B cell (primary cell): Measurements from ENCODE around the gene CAP2. TPM values are rescaled to one million over a fixed set of nuclear protein-coding genes. Genes with fewer than 3 reads are reported as not detected.

Experiments
- ATAC-seq: fragments of 200-7000 bp; cut with Tn5 transposase; one replicate; pipeline ENCODE4 v1.10.0; 2021; ENCODE audit warnings: low read depth, mild to moderate bottlenecking, moderate number of reproducible peaks, moderate library complexity
- CTCF ChIA-PET: fragments of 350-600 bp; sonication (Branson Sonifier 250); formaldehyde crosslinking; loops from one replicate; lab custom pipeline; 2021; ENCODE audit warnings: antibody characterized with exemption, inconsistent platforms; lab: Charles Lee
- POLR2A ChIA-PET: fragments of 350-600 bp; sonication (Branson Sonifier 250); formaldehyde crosslinking; loops from one replicate; lab custom pipeline; 2021; ENCODE audit warnings: antibody characterized with exemption; lab: Charles Lee
- DNase-seq: peaks from one replicate; pipeline ENCODE4 v3.0.0; 2013
- H2AFZ ChIP-seq: 2 replicates; pipeline ENCODE4 v1.6.1; 2012; ENCODE audit warnings: mild to moderate bottlenecking, low read depth, low read length; ENCODE audit not compliant: insufficient read depth, poor library complexity, severe bottlenecking
- H3K27ac ChIP-seq, 2 donors: 1 replicate in 1 of 2; 2 replicates in 1 of 2; pipeline ENCODE4 v1.5.1; 2012 to 2013; ENCODE audit warnings: low read length in 2 of 2, mild to moderate bottlenecking in 2 of 2, moderate library complexity in 1 of 2
- H3K27me3 ChIP-seq, 4 experiments: fragments of 200-600 bp in 1 of 4; sonication (generic) in 1 of 4; replicated peaks in 1 of 4; 1 replicate in 2 of 4; 2 replicates in 2 of 4; pipeline versions ENCODE4 v1.6.1 to v1.7.0; 2013 to 2016; ENCODE audit warnings: low read length in 3 of 4, mild to moderate bottlenecking in 2 of 4, mixed read lengths in 1 of 4, moderate library complexity in 1 of 4; ENCODE audit not compliant: insufficient read depth in 4 of 4, control insufficient read depth in 3 of 4; ENCODE audit errors: control extremely low read depth in 1 of 4
- H3K36me3 ChIP-seq, 2 experiments: replicated peaks in 1 of 2; 1 replicate in 1 of 2; 2 replicates in 1 of 2; pipeline versions ENCODE4 v1.6.1 to v1.7.1; 2013; ENCODE audit warnings: low read length in 1 of 2; ENCODE audit not compliant: insufficient read depth in 2 of 2, control insufficient read depth in 1 of 2; ENCODE audit errors: control extremely low read depth in 1 of 2, extremely low read depth in 1 of 2
- H3K4me1 ChIP-seq, 2 donors: fragments of 200-600 bp in 1 of 2; sonication (generic) in 1 of 2; 1 replicate in 1 of 2; 2 replicates in 1 of 2; pipeline versions ENCODE4 v1.5.1 to v1.6.1; 2013 to 2017; ENCODE audit warnings: low read length in 2 of 2; ENCODE audit not compliant: control insufficient read depth in 2 of 2, insufficient read depth in 2 of 2
- H3K4me2 ChIP-seq: replicated peaks from 2 replicates; pipeline ENCODE3; 2012; ENCODE audit warnings: mild to moderate bottlenecking, low read depth, low read length; ENCODE audit not compliant: poor library complexity, severe bottlenecking
- H3K4me3 ChIP-seq, 5 experiments: fragments of 200-600 bp in 1 of 5; sonication (generic) in 1 of 5; 1 replicate in 3 of 5; 2 replicates in 2 of 5; pipeline versions ENCODE4 v1.5.1 to v1.7.0; 2011 to 2016; ENCODE audit warnings: low read length in 4 of 5, mild to moderate bottlenecking in 4 of 5, low read depth in 2 of 5, control low read depth in 1 of 5, moderate library complexity in 1 of 5; ENCODE audit not compliant: insufficient read depth in 1 of 5; ENCODE audit errors: control extremely low read depth in 1 of 5, extremely low read depth in 1 of 5
- H3K79me2 ChIP-seq: fragments of 200-600 bp; sonication (generic); one replicate; pipeline ENCODE4 v1.6.0; 2016; ENCODE audit warnings: low read length; ENCODE audit not compliant: control insufficient read depth, insufficient read depth
- H3K9ac ChIP-seq: fragments of 200-600 bp; sonication (generic); 2 replicates; pipeline ENCODE4 v1.6.1; 2017; ENCODE audit warnings: mild to moderate bottlenecking, low read length, moderate library complexity
- H3K9me3 ChIP-seq, 3 donors: one replicate each; pipeline versions ENCODE4 v1.6.1 to v1.7.1; 2013; ENCODE audit warnings: low read length in 2 of 3; ENCODE audit not compliant: control insufficient read depth in 2 of 3, insufficient read depth in 1 of 3; ENCODE audit errors: control extremely low read depth in 1 of 3
- H4K20me1 ChIP-seq: 2 replicates; pipeline ENCODE4 v1.6.0; 2012; ENCODE audit warnings: mild to moderate bottlenecking, low read length; ENCODE audit not compliant: insufficient read depth, control insufficient read depth, poor library complexity, severe bottlenecking
- H3K27ac Mint-ChIP-seq: one replicate; pipeline ENCODE4 v1.8.0; 2021; ENCODE audit warnings: mixed read lengths
- H3K27me3 Mint-ChIP-seq: one replicate; pipeline ENCODE4 v1.8.0; 2021; ENCODE audit warnings: mixed read lengths
- H3K4me1 Mint-ChIP-seq: one replicate; pipeline ENCODE4 v1.8.0; 2021; ENCODE audit warnings: mixed read lengths
- H3K4me3 Mint-ChIP-seq: one replicate; pipeline ENCODE4 v1.8.0; 2021; ENCODE audit warnings: mixed read lengths
- H3K9me3 Mint-ChIP-seq: one replicate; pipeline ENCODE4 v1.8.0; 2022; ENCODE audit warnings: mixed read lengths; ENCODE audit not compliant: insufficient read depth
- CTCF ChIP-seq: fragments of 200-600 bp; IDR thresholded peaks from one replicate; pipeline ENCODE4 v1.8.0; 2022; ENCODE audit warnings: antibody characterized with exemption, mild to moderate bottlenecking
- EZH2 ChIP-seq: IDR thresholded peaks from 2 replicates; pipeline ENCODE4 v1.6.1; 2012; ENCODE audit warnings: borderline replicate concordance, low read depth, mild to moderate bottlenecking, moderate library complexity, low read length; ENCODE audit not compliant: insufficient read depth, poor library complexity, severe bottlenecking
- WGBS: methylation state at CpG from one replicate; pipeline ENCODE4 v1.1.5; 2013; ENCODE audit warnings: missing lambda C conversion rate; ENCODE audit not compliant: insufficient coverage; 5-methylcytosine and 5-hydroxymethylcytosine counted together
- intact Hi-C: fragments of 100-400 bp; cut with micrococcal nuclease; formaldehyde crosslinking; loops from one replicate; pipeline ENCODE4 v1.10.0; 2022
- polyA plus RNA-seq: library from polyadenylated mRNA; depleted of rRNA; stranded (reverse); fragments of >200 nt; gene quantifications from 2 replicates; pipeline ENCODE4 v1.2.3, GENCODE V29; 2012
- total RNA-seq, 2 donors: library from RNA; stranded (reverse); fragments of 120-200 nt in 1 of 2; gene quantifications; 1 replicate in 1 of 2; 2 replicates in 1 of 2; pipeline versions ENCODE4 v1.2.3 to v1.2.4, GENCODE V29; 2013 to 2022

The CAP2 gene
- total and polyA plus RNA-seq, 2 donors (not counting 1 experiment from before 2014, with no cell fraction given) = not detected

GRCh38 chr6:17395112-17395511 is 1.7 kb downstream of the CAP2 start:
- peaks cover 0 to 36% (median 17%) of the 10 kb centered on the region in 4 experiments for H3K27me3 ChIP-seq

GRCh38 chr6:17396256-17396655 is 2.9 kb downstream of the CAP2 start:
- H3K27me3 Mint-ChIP-seq = peaks cover 65% of the 10 kb centered on the region
- Histone ChIP-seq H3K9me3 (peaks cover 0 to 5% (median 0%) of the 10 kb centered on the region in 3 donors), H4K20me1 (no peaks in the 10 kb centered on the region), H3K4me1 (peaks cover 0 to 5% of the 10 kb centered on the region in 2 donors), H3K9ac (no peak overlapping the region), H2AFZ (no peak overlapping the region), H3K4me2 (no peak overlapping the region), H3K4me3 (no peak overlapping the region), H3K27me3 (peaks cover 0 to 31% (median 17%) of the 10 kb centered on the region in 4 experiments), H3K79me2 (no peaks in the 10 kb centered on the region), H3K36me3 (no peaks in the 10 kb centered on the region), H3K27ac (no peak overlapping the region)
- no peak for ATAC-seq
- no peak overlapping the region for H3K4me3 Mint-ChIP-seq
- ChIA-PET CTCF (no interaction called here), POLR2A (no interaction called here)
- H3K4me1 Mint-ChIP-seq = peaks cover 10% of the 10 kb centered on the region
- 93% methylated on average over 3 of the region's 3 CpGs for WGBS
- DNase-seq = no peak
- H3K9me3 Mint-ChIP-seq = peaks cover 2% of the 10 kb centered on the region
- intact Hi-C loops = no loop called here
- no peak overlapping the region for H3K27ac Mint-ChIP-seq
- TF ChIP-seq CTCF = no peak
- no peak for TF ChIP-seq EZH2

More at GRCh38 chr6:17395112-17395511, 1.7 kb downstream of the CAP2 start:
- Histone ChIP-seq H3K4me2 (no peak overlapping the region), H3K9ac (no peak overlapping the region), H3K27ac (no peak overlapping the region), H3K9me3 (peaks cover 0 to 5% (median 0%) of the 10 kb centered on the region in 3 donors), H3K79me2 (no peaks in the 10 kb centered on the region), H4K20me1 (no peaks in the 10 kb centered on the region), H3K4me3 (no peak overlapping the region), H3K4me1 (peaks cover 0 to 5% of the 10 kb centered on the region in 2 donors), H2AFZ (no peak overlapping the region), H3K36me3 (no peaks in the 10 kb centered on the region)
- H3K27ac Mint-ChIP-seq = no peak overlapping the region
- peaks cover 68% of the 10 kb centered on the region for H3K27me3 Mint-ChIP-seq
- peaks cover 10% of the 10 kb centered on the region for H3K4me1 Mint-ChIP-seq
- TF ChIP-seq EZH2 (no peak), CTCF (no peak)
- 83% methylated on average over 1 of the region's 1 CpG for WGBS
- peaks cover 2% of the 10 kb centered on the region for H3K9me3 Mint-ChIP-seq
- ATAC-seq (no peak), DNase-seq (no peak)
- intact Hi-C loops = no loop called here
- ChIA-PET POLR2A (no interaction called here), CTCF (no interaction called here)
- no peak overlapping the region for H3K4me3 Mint-ChIP-seq
